ENCODE results near the gene HEATR3. TPM values are rescaled to one million over a fixed set of nuclear protein-coding genes. Genes with fewer than 3 reads are reported as not detected.

The HEATR3 gene
- total and polyA plus RNA-seq, 2 of the 13 experiments (the other 11 are each of a cell fraction or from before 2014, with no cell fraction given), result 22.4 to 52.4 TPM

DNA sequence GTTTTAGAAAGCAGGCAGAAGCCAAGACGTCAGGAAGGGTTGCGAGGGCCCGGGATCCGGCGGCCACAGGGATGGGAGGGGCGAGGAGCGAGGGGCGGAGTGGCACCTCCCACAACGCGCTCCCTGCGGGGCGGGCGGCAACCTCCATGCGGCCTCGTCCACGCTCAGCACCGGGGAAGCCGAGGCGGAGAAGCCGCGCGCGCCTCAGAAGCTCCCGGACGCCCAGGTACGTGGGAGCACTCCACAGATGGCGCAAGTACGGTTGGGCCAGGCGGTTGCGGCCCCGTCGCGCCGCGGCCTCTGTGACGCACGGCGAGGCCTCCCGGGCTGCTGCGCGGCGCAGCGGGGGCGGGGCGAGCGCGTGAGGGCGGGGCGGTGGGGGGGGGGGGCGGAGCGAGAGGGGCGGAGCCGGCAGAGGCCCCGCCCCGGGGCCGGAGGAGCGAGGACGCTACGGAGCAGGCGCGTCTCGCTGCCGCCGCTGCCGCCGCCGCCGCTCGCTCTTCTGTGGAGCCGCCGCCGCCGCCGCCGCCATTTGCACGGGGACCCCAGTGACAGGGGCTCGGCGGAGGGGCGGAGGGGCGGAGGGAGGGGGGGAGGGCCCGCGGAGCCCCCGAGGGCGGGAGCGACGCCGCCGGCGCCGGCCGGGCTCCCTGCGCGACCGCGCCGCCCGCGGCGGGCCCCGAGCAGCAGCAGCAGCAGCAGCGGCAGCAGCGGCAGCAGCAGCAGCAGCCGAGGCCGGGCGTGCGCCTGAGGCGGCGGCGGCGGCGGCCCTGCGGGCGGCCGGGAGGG is 87.2 kb downstream of the HEATR3 start, which contains the start of gene TENT4B (continued):
- TF ChIP-seq JDP2 (CRISPR knock-in tag; IDR thresholded peaks at IDR 0.05; ENCODE audit: borderline replicate concordance) (no peak), ZNF782 (CRISPR knock-in tag; IDR thresholded peaks at IDR 0.05; ENCODE audit: borderline replicate concordance) (peak; percentile 73; the same call in 1 of the 2 replicates), SMARCE1 (IDR thresholded peaks at IDR 0.05; ENCODE audit: borderline replicate concordance) (no peak), SRY (CRISPR knock-in tag; IDR thresholded peaks at IDR 0.05) (peak; percentile 98), ZNF382 (CRISPR knock-in tag; IDR thresholded peaks at IDR 0.05; ENCODE audit: borderline replicate concordance) (no peak), PHF20 (CRISPR knock-in tag; IDR thresholded peaks at IDR 0.05) (peak; percentile 71; the same call in 1 of the 2 replicates), ZSCAN29 (CRISPR knock-in tag; conservative IDR thresholded peaks at IDR 0.05) (no peak), XRCC5 (optimal IDR thresholded peaks at IDR 0.05; ENCODE audit: low read length) (peak; percentile 82), LBX2 (CRISPR knock-in tag; IDR thresholded peaks at IDR 0.05; ENCODE audit: borderline replicate concordance) (peak; percentile 96), ZNF496 (CRISPR knock-in tag; IDR thresholded peaks at IDR 0.05; ENCODE audit: insufficient replicate concordance) (no peak), CHD2 (IDR thresholded peaks at IDR 0.05; ENCODE audit: low read depth, low read length) (no peak), MBNL3 (CRISPR knock-in tag; conservative IDR thresholded peaks at IDR 0.05) (no peak), TBX3 (IDR thresholded peaks at IDR 0.05; ENCODE audit: borderline replicate concordance) (no peak), HNRNPH1 (optimal IDR thresholded peaks at IDR 0.05; ENCODE audit: low read depth, low read length) (no peak), ZBTB2 (CRISPR knock-in tag; IDR thresholded peaks at IDR 0.05; ENCODE audit: low read depth) (0 out of 2 replicates have a peak, but pooled peaks have one; percentile 17), GPBP1L1 (CRISPR knock-in tag; IDR thresholded peaks at IDR 0.05) (no peak), ZNF264 (CRISPR knock-in tag; IDR thresholded peaks at IDR 0.05) (0 out of 2 replicates have a peak, but pooled peaks have one; percentile 17), ETV5 (CRISPR knock-in tag; IDR thresholded peaks at IDR 0.05; ENCODE audit: borderline replicate concordance) (peak; percentile 49), NFIB (CRISPR knock-in tag; IDR thresholded peaks at IDR 0.05; ENCODE audit: borderline replicate concordance) (no peak), ZNF205 (CRISPR knock-in tag; IDR thresholded peaks at IDR 0.05) (peak; percentile 91; the same call in 1 of the 2 replicates), RFX5 (IDR thresholded peaks at IDR 0.05; ENCODE audit: low read depth, low read length) (no peak; the same call in 1 of the 2 replicates), EEA1 (CRISPR knock-in tag; IDR thresholded peaks at IDR 0.05; ENCODE audit: borderline replicate concordance) (peak; percentile 94; the same call in 1 of the 2 replicates), ADNP (CRISPR knock-in tag; IDR thresholded peaks at IDR 0.05) (no peak), ZNF619 (CRISPR knock-in tag; IDR thresholded peaks at IDR 0.05) (peak; percentile 84)
- TF ChIP-seq, protein P1, sequence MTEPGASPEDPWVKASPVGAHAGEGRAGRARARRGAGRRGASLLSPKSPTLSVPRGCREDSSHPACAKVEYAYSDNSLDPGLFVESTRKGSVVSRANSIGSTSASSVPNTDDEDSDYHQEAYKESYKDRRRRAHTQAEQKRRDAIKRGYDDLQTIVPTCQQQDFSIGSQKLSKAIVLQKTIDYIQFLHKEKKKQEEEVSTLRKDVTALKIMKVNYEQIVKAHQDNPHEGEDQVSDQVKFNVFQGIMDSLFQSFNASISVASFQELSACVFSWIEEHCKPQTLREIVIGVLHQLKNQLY (CRISPR knock-in tag; IDR thresholded peaks at IDR 0.05), result no peak
- TF ChIP-seq, protein P2, sequence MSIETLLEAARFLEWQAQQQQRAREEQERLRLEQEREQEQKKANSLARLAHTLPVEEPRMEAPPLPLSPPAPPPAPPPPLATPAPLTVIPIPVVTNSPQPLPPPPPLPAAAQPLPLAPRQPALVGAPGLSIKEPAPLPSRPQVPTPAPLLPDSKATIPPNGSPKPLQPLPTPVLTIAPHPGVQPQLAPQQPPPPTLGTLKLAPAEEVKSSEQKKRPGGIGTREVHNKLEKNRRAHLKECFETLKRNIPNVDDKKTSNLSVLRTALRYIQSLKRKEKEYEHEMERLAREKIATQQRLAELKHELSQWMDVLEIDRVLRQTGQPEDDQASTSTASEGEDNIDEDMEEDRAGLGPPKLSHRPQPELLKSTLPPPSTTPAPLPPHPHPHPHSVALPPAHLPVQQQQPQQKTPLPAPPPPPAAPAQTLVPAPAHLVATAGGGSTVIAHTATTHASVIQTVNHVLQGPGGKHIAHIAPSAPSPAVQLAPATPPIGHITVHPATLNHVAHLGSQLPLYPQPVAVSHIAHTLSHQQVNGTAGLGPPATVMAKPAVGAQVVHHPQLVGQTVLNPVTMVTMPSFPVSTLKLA (IDR thresholded peaks at IDR 0.05), result no peak

All from HepG2 (cell line).